Liver (tissue), 9 donors: ENCODE results near the gene KRTAP16-1. TPM values are rescaled to one million over a fixed set of nuclear protein-coding genes. Genes with fewer than 3 reads are reported as not detected.

Source experiments
- DNase-seq: peaks from one replicate; pipeline ENCODE4 v3.0.0-alpha.2; 2017; ENCODE audit warnings: low spot score
- H3K27ac ChIP-seq, 2 donors: one replicate each; pipeline ENCODE4 v1.7.0; 2013; ENCODE audit warnings: inconsistent platforms in 2 of 2, low read length in 2 of 2, control low read depth in 1 of 2, low read depth in 1 of 2, mild to moderate bottlenecking in 1 of 2
- H3K27me3 ChIP-seq, 4 donors: one replicate each; pipeline versions ENCODE4 v1.6.1 to v1.7.0; 2013; ENCODE audit warnings: low read length in 3 of 4, inconsistent platforms in 1 of 4, mild to moderate bottlenecking in 1 of 4, moderate library complexity in 1 of 4; ENCODE audit not compliant: control insufficient read depth in 4 of 4, insufficient read depth in 4 of 4
- H3K36me3 ChIP-seq, 4 donors: one replicate each; pipeline versions ENCODE4 v1.6.1 to v1.7.0; 2013; ENCODE audit warnings: low read length in 3 of 4, mild to moderate bottlenecking in 3 of 4, low read depth in 1 of 4, moderate library complexity in 1 of 4; ENCODE audit not compliant: control insufficient read depth in 4 of 4, insufficient read depth in 3 of 4
- H3K4me1 ChIP-seq, 4 donors: one replicate each; pipeline versions ENCODE4 v1.6.1 to v1.7.0; 2013; ENCODE audit warnings: low read length in 3 of 4, mild to moderate bottlenecking in 3 of 4, moderate library complexity in 1 of 4; ENCODE audit not compliant: control insufficient read depth in 4 of 4, insufficient read depth in 4 of 4
- H3K4me3 ChIP-seq, 3 donors: one replicate each; pipeline versions ENCODE4 v1.6.1 to v1.7.0; 2013; ENCODE audit warnings: low read length in 3 of 3, control low read depth in 1 of 3, low read depth in 1 of 3, mild to moderate bottlenecking in 1 of 3
- H3K9ac ChIP-seq, 2 donors: one replicate each; pipeline ENCODE4 v1.7.0; 2013; ENCODE audit warnings: low read length in 2 of 2, mild to moderate bottlenecking in 2 of 2, moderate library complexity in 2 of 2, control low read depth in 1 of 2, low read depth in 1 of 2
- H3K9me3 ChIP-seq, 4 donors: one replicate each; pipeline versions ENCODE4 v1.6.1 to v1.7.0; 2013; ENCODE audit warnings: low read length in 3 of 4; ENCODE audit not compliant: control insufficient read depth in 4 of 4
- ATF3 ChIP-seq: IDR thresholded peaks from 2 replicates; pipeline ENCODE4 v1.6.1; 2016; ENCODE audit warnings: antibody characterized with exemption
- CTCF ChIP-seq: fragments of 150-350 bp; IDR thresholded peaks from 2 replicates; pipeline ENCODE4 v1.5.1; 2017; ENCODE audit warnings: improper control_type of control experiment, low read depth, low read length; ENCODE audit not compliant: missing input control
- EGR1 ChIP-seq, 2 donors: IDR thresholded peaks; 2 replicates each; pipeline ENCODE4 v1.6.1; 2016 to 2018; ENCODE audit warnings: antibody characterized with exemption in 2 of 2, low read depth in 2 of 2
- GABPA ChIP-seq, 2 donors: IDR thresholded peaks in 1 of 2; conservative IDR thresholded peaks in 1 of 2; 2 replicates each; pipeline ENCODE4 v1.6.1; 2016; ENCODE audit warnings: antibody characterized with exemption in 2 of 2, mild to moderate bottlenecking in 1 of 2, moderate library complexity in 1 of 2
- HNF4G ChIP-seq: IDR thresholded peaks from 2 replicates; pipeline ENCODE4 v1.6.1; 2016; ENCODE audit warnings: antibody characterized with exemption
- JUND ChIP-seq, 2 donors: IDR thresholded peaks; 2 replicates each; pipeline ENCODE4 v1.6.1; 2016; ENCODE audit warnings: antibody characterized with exemption in 2 of 2
- MAX ChIP-seq: IDR thresholded peaks from 2 replicates; pipeline ENCODE4 v1.6.1; 2016; ENCODE audit warnings: antibody characterized with exemption
- NR2F2 ChIP-seq: IDR thresholded peaks from 2 replicates; pipeline ENCODE4 v1.6.1; 2016; ENCODE audit warnings: antibody characterized with exemption
- RAD21 ChIP-seq, 2 donors: IDR thresholded peaks; 2 replicates each; pipeline ENCODE4 v1.6.1; 2016; ENCODE audit warnings: antibody characterized with exemption in 2 of 2, mild to moderate bottlenecking in 2 of 2
- REST ChIP-seq: IDR thresholded peaks from 2 replicates; pipeline ENCODE4 v1.6.1; 2016; ENCODE audit warnings: antibody characterized with exemption, mild to moderate bottlenecking
- RXRA ChIP-seq, 2 donors: IDR thresholded peaks; 2 replicates each; pipeline ENCODE4 v1.6.1; 2017 to 2018; ENCODE audit warnings: antibody characterized with exemption in 2 of 2, mild to moderate bottlenecking in 1 of 2
- YY1 ChIP-seq: IDR thresholded peaks from 2 replicates; pipeline ENCODE4 v1.6.1; 2016; ENCODE audit warnings: antibody characterized with exemption, mild to moderate bottlenecking
- WGBS: extraction: QIAGEN DNeasy Blood & Tissue Kit; methylation state at CpG from one replicate; pipeline ENCODE4 v1.1.7; 2013; 5-methylcytosine and 5-hydroxymethylcytosine counted together
- polyA plus RNA-seq, 2 donors: library from polyadenylated mRNA; stranded (reverse) in 1 of 2; unstranded in 1 of 2; fragments of 200-250 nt in 1 of 2; fragments of >200 nt in 1 of 2; fragmentation: Nextera tagmentation in 1 of 2; extraction: Ambion mirVana in 1 of 2; gene quantifications; one replicate each; pipeline versions ENCODE4 v1.2.1 to v1.2.3, GENCODE V29; 2013 to 2015
- total RNA-seq, 2 donors: library from RNA; depleted of rRNA; stranded (reverse); fragments of >200 nt; gene quantifications; one replicate each; pipeline ENCODE4 v1.2.3, GENCODE V29; 2014
- TF ChIP-seq, protein P1 (sequence below): IDR thresholded peaks from 2 replicates; pipeline ENCODE4 v1.6.1; 2016; ENCODE audit warnings: antibody characterized with exemption
- donor health status: healthy.
- donor health status: healthy.
- donor health status: healthy.
- donor health status: healthy.
- donor health status: healthy.

KRTAP16-1 gene
- total and polyA plus RNA-seq, 4 donors, result not detected

GRCh38 chr17:41327411-41328120, 18.5 kb upstream of the KRTAP16-1 start:
- TF ChIP-seq MAX, result no peak
- no peak for TF ChIP-seq JUND (IDR thresholded peaks at IDR 0.05)
- no peak for TF ChIP-seq HNF4G
- no peak for TF ChIP-seq RXRA (IDR thresholded peaks at IDR 0.05)
- no peak for TF ChIP-seq GABPA (IDR thresholded peaks at IDR 0.05 in 1 of 2, conservative IDR thresholded peaks at IDR 0.05 in 1 of 2)
- Histone ChIP-seq H3K27ac (no peak overlapping the region), H3K27me3 (no peaks in the 10 kb centered on the region), H3K36me3 (no peaks in the 10 kb centered on the region), H3K9ac (no peak overlapping the region), H3K4me3 (no peak overlapping the region), H3K4me1 (no peaks in the 10 kb centered on the region), H3K9me3 (no peaks in the 10 kb centered on the region)
- no peak for DNase-seq
- WGBS, result 85% methylated on average over 8 of the region's 8 CpGs

DNA sequence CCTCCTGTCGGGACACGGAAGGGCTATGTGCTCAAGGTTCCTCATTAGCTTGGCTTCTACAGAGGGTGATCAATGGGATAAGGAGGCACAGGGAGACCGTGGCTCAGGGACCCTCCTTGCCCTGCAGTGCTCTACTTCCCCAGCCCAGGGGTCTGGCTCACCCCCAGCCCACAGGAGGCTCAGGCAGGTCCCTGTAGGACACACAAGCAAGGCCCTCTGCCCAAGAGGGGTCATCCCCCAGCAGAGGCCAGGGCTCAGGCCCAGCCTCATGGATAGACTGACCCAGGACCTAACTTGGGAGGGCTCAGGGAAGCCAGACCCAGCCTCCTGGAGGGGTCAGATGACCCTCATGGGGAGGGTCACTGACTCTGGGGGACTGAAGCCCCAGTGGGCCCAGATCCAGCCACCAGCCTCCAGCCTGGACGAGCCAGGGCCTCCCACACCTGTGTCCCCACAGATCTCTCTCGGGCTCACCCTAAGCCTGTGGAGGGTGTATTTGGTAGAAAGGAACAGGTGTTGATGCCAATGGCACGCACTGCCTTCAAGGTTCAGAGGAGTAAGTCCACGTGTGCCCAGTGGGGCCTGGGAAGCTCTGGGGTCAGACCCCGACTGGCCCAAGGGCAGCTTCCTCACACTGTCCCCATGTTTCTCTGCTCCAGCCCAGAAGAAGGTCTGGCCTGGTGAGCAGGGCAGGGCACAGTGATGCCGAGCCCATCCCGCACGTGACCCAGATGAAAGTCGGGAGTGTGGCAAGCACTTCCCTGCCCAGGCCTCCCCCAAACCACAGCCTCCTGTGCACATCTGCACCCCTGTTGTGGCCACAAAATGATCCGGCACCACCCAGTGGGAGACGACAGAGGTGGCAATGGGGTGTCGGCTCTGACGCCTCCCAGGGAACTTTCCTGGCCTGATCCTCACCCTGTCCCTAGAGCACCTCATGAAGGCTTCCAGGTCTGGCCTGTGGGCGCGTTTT, 17.4 kb upstream of the KRTAP16-1 start:
- no peak overlapping the region for H3K27ac ChIP-seq
- TF ChIP-seq NR2F2 (no peak), HNF4G (no peak), RAD21 (IDR thresholded peaks at IDR 0.05) (no peak), RXRA (IDR thresholded peaks at IDR 0.05) (no peak)
- WGBS, result 86% methylated on average over 18 of the region's 18 CpGs
- H3K36me3 ChIP-seq, result no peaks in the 10 kb centered on the region
- no peaks in the 10 kb centered on the region for H3K4me1 ChIP-seq
- no peak overlapping the region for H3K9ac ChIP-seq
- H3K27me3 ChIP-seq, result no peaks in the 10 kb centered on the region
- DNase-seq, result no peak
- H3K9me3 ChIP-seq, result no peaks in the 10 kb centered on the region
- no peak overlapping the region for H3K4me3 ChIP-seq

DNA sequence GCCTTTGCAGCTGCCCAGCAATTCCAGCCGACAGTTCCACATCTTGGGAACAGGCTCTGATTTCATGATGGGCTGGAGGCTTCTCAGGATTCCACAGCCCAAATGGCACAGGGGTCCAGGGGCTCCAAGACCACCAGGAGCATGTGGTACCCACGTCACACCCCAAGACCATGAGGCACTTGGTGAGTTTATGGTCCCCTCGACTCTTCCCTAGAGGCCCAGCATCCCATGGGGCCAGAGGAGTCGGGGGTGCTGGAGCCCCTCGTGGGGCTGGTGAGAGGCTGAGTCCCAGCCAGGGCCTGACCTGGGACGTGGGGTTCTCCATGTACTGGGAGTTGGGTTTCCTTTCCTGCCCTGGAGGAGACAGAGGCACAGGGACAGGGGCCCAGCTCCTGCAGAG, 16.5 kb upstream of the KRTAP16-1 start:
- H3K9me3 ChIP-seq, result no peaks in the 10 kb centered on the region
- H3K4me1 ChIP-seq, result no peaks in the 10 kb centered on the region
- H3K27ac ChIP-seq, result no peak overlapping the region
- H3K27me3 ChIP-seq, result no peaks in the 10 kb centered on the region
- no peak overlapping the region for H3K4me3 ChIP-seq
- TF ChIP-seq, protein P1, sequence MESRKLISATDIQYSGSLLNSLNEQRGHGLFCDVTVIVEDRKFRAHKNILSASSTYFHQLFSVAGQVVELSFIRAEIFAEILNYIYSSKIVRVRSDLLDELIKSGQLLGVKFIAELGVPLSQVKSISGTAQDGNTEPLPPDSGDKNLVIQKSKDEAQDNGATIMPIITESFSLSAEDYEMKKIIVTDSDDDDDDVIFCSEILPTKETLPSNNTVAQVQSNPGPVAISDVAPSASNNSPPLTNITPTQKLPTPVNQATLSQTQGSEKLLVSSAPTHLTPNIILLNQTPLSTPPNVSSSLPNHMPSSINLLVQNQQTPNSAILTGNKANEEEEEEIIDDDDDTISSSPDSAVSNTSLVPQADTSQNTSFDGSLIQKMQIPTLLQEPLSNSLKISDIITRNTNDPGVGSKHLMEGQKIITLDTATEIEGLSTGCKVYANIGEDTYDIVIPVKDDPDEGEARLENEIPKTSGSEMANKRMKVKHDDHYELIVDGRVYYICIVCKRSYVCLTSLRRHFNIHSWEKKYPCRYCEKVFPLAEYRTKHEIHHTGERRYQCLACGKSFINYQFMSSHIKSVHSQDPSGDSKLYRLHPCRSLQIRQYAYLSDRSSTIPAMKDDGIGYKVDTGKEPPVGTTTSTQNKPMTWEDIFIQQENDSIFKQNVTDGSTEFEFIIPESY, result no peak
- TF ChIP-seq YY1 (no peak), ATF3 (no peak), MAX (no peak), CTCF (no peak), HNF4G (no peak), EGR1 (IDR thresholded peaks at IDR 0.05; ENCODE audit: low read depth in 2 of 2) (no peak), REST (no peak)
- no peak overlapping the region for H3K9ac ChIP-seq
- DNase-seq, result no peak
- WGBS, result 85% methylated on average over 6 of the region's 6 CpGs
- no peaks in the 10 kb centered on the region for H3K36me3 ChIP-seq
